ENCODE data around the gene KCNJ6. TPM values are rescaled to one million over a fixed set of nuclear protein-coding genes. Genes with fewer than 3 reads are reported as not detected.

KCNJ6 gene
- total and polyA plus RNA-seq, 9 of the 15 experiments (the other 6 are each of a cell fraction or from before 2014, with no cell fraction given) = 0.06 to 0.21 (median 0.13) TPM; not detected in 1

GRCh38 chr21:37579356-37579755, 336.9 kb downstream of the KCNJ6 start:
- CTCF ChIA-PET (ENCODE audit: low intra/inter-chr PET ratio) = no interaction called here
- no peak overlapping the region for H3K4me3 ChIP-seq
- H3K79me2 ChIP-seq (ENCODE audit: control insufficient read depth, insufficient read depth, low read length) = no peaks in the 10 kb centered on the region
- POLR2A ChIA-PET = interaction anchor here (1.6 kb wide), 1 partner anchor 15 kb away, joined by 5 read pairs; no protein-coding TSS in a partner anchor
- DNase-seq (ENCODE audit: extremely low read depth in 1 of 4, low spot score in 3 of 4) (no peak), ATAC-seq (no peak), FAIRE-seq (no peak)
- in situ Hi-C loops (cut with MboI) = no loop called here
- H3K27ac ChIP-seq (ENCODE audit: extremely low read depth, low read depth, low read length) = no peak overlapping the region
- H3K27me3 ChIP-seq (ENCODE audit: control insufficient read depth in 2 of 2, insufficient read depth in 2 of 2, low read length in 2 of 2) = peaks cover 0 to under 1% of the 10 kb centered on the region in 2 experiments; a peak in 1 of 5 replicates
- TF ChIP-seq MYBL2 (IDR thresholded peaks at IDR 0.05; ENCODE audit: low read depth) (no peak), MYBL2 (CRISPR knock-in tag; IDR thresholded peaks at IDR 0.05; ENCODE audit: borderline replicate concordance) (no peak), NCOA6 (IDR thresholded peaks at IDR 0.05) (no peak), GABPB2 (CRISPR knock-in tag; conservative IDR thresholded peaks at IDR 0.05) (no peak), TGIF2 (CRISPR knock-in tag; IDR thresholded peaks at IDR 0.05) (no peak), ZBTB43 (CRISPR knock-in tag; IDR thresholded peaks at IDR 0.05) (no peak), ZNF197 (CRISPR knock-in tag; IDR thresholded peaks at IDR 0.05; ENCODE audit: low read depth) (no peak), RBM14 (IDR thresholded peaks at IDR 0.05; ENCODE audit: borderline replicate concordance, insufficient read depth, low read depth, low read length) (no peak), RAD51 (IDR thresholded peaks at IDR 0.05; ENCODE audit: borderline replicate concordance, low read depth) (no peak), ZNF124 (CRISPR knock-in tag; IDR thresholded peaks at IDR 0.05) (no peak), MTA2 (IDR thresholded peaks at IDR 0.05; ENCODE audit: low read depth) (no peak), CBFA2T2 (conservative IDR thresholded peaks at IDR 0.05) (no peak), LEF1 (IDR thresholded peaks at IDR 0.05) (no peak)
- H2AFZ ChIP-seq (ENCODE audit: low read depth, low read length) = no peak overlapping the region
- H3K4me2 ChIP-seq (ENCODE audit: insufficient read depth, low read length) = no peak overlapping the region
- H3K9me3 ChIP-seq (replicated peaks; ENCODE audit: control insufficient read depth, insufficient read depth, low read depth, low read length) = 0 out of 2 replicates have a peak, but pooled peaks cover 5% of the 10 kb centered on the region
- 0% methylated on average over 1 of the region's 1 CpG for WGBS (ENCODE audit: insufficient coverage, low coverage, missing lambda C conversion rate)
- no peaks in the 10 kb centered on the region for H3K9me1 ChIP-seq (ENCODE audit: control insufficient read depth, insufficient read depth, low read length)
- intact Hi-C loops (cut with micrococcal nuclease) = no loop called here
- no TSS peak for BruUV-seq (replicated peaks)
- no peak overlapping the region for H3K9ac ChIP-seq (ENCODE audit: insufficient read depth in 1 of 2, low read depth in 2 of 2, low read length in 2 of 2)
- H3K36me3 ChIP-seq (ENCODE audit: control insufficient read depth, insufficient read depth, low read length) = no peaks in the 10 kb centered on the region
- H4K20me1 ChIP-seq (replicated peaks; ENCODE audit: control insufficient read depth, insufficient read depth, low read length) = no peaks in the 10 kb centered on the region
- peaks cover 0 to 5% of the 10 kb centered on the region in 2 experiments; a peak in 2 of 5 replicates for H3K4me1 ChIP-seq (replicated peaks in 1 of 2; ENCODE audit: control insufficient read depth in 2 of 2, insufficient read depth in 2 of 2, low read length in 2 of 2)

All from K562 (cell line).